ENCODE results near the gene AARS1.
"Not testable (repeated sequence)": the region's sequence is repeated elsewhere in the genome, so short reads cannot be mapped to it uniquely, and the experiment has no call there.

AARS1 gene

DNA sequence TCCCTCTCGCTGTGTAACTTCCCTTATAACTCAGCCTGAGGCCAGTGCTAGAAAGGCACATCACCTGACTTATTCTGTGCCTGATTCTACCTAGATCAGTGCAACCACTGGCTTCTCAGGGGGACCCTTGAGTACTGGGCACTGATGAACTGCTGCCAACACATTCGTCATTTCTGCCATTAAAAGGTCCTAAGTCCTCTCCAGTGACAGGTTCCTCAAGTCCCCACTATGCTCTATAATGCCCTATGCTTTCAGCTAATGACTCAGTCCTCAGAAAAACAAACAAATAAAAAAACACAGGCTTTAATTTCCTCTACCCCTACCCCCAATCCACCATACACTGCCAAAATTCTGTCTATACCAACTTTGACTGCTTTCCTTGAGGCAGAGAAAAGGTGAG lies 66.1 kb downstream of the AARS1 start:
- not testable (repeated sequence) for DNase-seq

GRCh38 chr16:70222574-70222973 lies 66.7 kb downstream of the AARS1 start:
- not testable (repeated sequence) for DNase-seq

GRCh38 chr16:70218586-70218985 lies 70.7 kb downstream of the AARS1 start:
- DNase-seq = not testable (repeated sequence)

GRCh38 chr16:70206382-70206781 lies 82.9 kb downstream of the AARS1 start:
- not testable (repeated sequence) for DNase-seq

GRCh38 chr16:70204668-70205405 lies 84.5 kb downstream of the AARS1 start:
- not testable (repeated sequence) for DNase-seq

DNA sequence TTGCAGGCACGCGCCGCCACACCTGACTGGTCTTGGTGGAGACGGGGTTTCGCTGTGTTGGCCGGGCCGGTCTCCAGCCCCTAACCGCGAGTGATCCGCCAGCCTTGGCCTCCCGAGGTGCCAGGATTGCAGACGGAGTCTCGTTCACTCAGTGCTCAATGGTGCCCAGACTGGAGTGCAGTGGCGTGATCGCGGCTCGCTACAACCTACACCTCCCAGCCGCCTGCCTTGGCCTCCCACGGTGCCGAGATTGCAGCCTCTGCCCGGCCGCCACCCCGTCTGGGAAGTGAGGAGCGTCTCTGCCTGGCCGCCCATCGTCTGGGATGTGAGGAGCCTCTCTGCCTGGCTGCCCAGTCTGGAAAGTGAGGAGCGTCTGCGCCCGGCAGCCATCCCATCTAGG lies 85.3 kb downstream of the AARS1 start:
- DNase-seq = not testable (repeated sequence)

DNA sequence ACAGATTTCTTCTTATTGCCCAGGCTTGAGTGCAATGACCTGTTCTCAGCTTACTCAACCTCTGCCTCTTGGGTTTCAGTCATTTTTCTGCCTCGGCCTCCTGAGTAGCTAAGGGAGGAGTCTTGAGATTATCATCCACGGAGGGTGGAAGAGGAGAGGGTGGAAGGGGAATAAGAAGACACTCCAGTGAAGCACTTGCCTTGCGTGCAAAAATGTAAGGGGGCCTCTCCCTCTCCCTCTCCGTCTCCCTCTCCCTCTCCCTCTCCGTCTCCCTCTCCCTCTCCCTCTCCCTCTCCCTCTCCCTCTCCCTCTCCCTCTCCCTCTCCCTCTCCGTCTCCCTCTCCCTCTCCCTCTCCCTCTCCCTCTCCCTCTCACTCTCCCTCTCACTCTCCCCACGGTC lies 85.8 kb downstream of the AARS1 start:
- not testable (repeated sequence) for DNase-seq

All from activated CD8-positive, alpha-beta memory T cell treated with anti-CD3 and anti-CD28 coated beads, Interleukin-2, amount 50 U/mL, for 48 hours (primary cell).